ENCODE measurements around the gene TTC17. TPM values are rescaled to one million over a fixed set of nuclear protein-coding genes. Genes with fewer than 3 reads are reported as not detected.
"Not testable (repeated sequence)": the region's sequence is repeated elsewhere in the genome, so short reads cannot be mapped to it uniquely, and the experiment has no call there.

The TTC17 gene
- total and polyA plus RNA-seq, 9 donors, result 50.9 to 85.3 (median 60.7) TPM

- Histone ChIP-seq H3K4me3 (ENCODE audit: low read length) (no peak overlapping the region), H3K27ac (ENCODE audit: low read length) (no peak overlapping the region), H3K9me3 (replicated peaks; ENCODE audit: control insufficient read depth, low read depth, low read length) (no peaks in the 10 kb centered on the region), H3K4me1 (ENCODE audit: control insufficient read depth, insufficient read depth, low read length) (no peaks in the 10 kb centered on the region), H3K36me3 (ENCODE audit: control insufficient read depth, insufficient read depth, low read length) (peaks cover 31% of the 10 kb centered on the region), H3K27me3 (ENCODE audit: control insufficient read depth, insufficient read depth, low read length) (no peaks in the 10 kb centered on the region)
- DNase-seq, result no peak
- 100% methylated on average over 1 of the region's 8 CpGs for WGBS (ENCODE audit: insufficient coverage)
These were observed 44.9 kb downstream of the TTC17 start for GRCh38 chr11:43403357-43404231.

- Histone ChIP-seq H3K4me1 (ENCODE audit: control insufficient read depth, insufficient read depth, low read length) (no peaks in the 10 kb centered on the region), H3K4me3 (ENCODE audit: low read length) (no peak overlapping the region), H3K36me3 (ENCODE audit: control insufficient read depth, insufficient read depth, low read length) (peaks cover 31% of the 10 kb centered on the region), H3K27me3 (ENCODE audit: control insufficient read depth, insufficient read depth, low read length) (no peaks in the 10 kb centered on the region), H3K9me3 (replicated peaks; ENCODE audit: control insufficient read depth, low read depth, low read length) (no peaks in the 10 kb centered on the region), H3K27ac (ENCODE audit: low read length) (no peak overlapping the region)
- WGBS (ENCODE audit: insufficient coverage), result 100% methylated on average over 1 of the region's 3 CpGs
- no peak for DNase-seq
These were observed 45.7 kb downstream of the TTC17 start for GRCh38 chr11:43404406-43404805.

- Histone ChIP-seq H3K4me1 (ENCODE audit: control insufficient read depth, insufficient read depth, low read length) (no peaks in the 10 kb centered on the region), H3K27ac (ENCODE audit: low read length) (no peak overlapping the region), H3K9me3 (replicated peaks; ENCODE audit: control insufficient read depth, low read depth, low read length) (no peaks in the 10 kb centered on the region), H3K4me3 (ENCODE audit: low read length) (no peak overlapping the region), H3K36me3 (ENCODE audit: control insufficient read depth, insufficient read depth, low read length) (peaks cover 32% of the 10 kb centered on the region), H3K27me3 (ENCODE audit: control insufficient read depth, insufficient read depth, low read length) (no peaks in the 10 kb centered on the region)
- WGBS (ENCODE audit: insufficient coverage), result no CpG with 5 or more reads among the region's 3 CpGs
- no peak for DNase-seq
These were observed 46.2 kb downstream of the TTC17 start for GRCh38 chr11:43404836-43405479.

GRCh38 chr11:43408277-43408676 lies 49.6 kb downstream of the TTC17 start:
- no peaks in the 10 kb centered on the region for H3K9me3 ChIP-seq (replicated peaks; ENCODE audit: control insufficient read depth, low read depth, low read length)
- H3K4me3 ChIP-seq (ENCODE audit: low read length), result no peak overlapping the region
- peaks cover 31% of the 10 kb centered on the region for H3K36me3 ChIP-seq (ENCODE audit: control insufficient read depth, insufficient read depth, low read length)
- no peak for DNase-seq
- H3K27me3 ChIP-seq (ENCODE audit: control insufficient read depth, insufficient read depth, low read length), result no peaks in the 10 kb centered on the region
- H3K4me1 ChIP-seq (ENCODE audit: control insufficient read depth, insufficient read depth, low read length), result no peaks in the 10 kb centered on the region
- H3K27ac ChIP-seq (ENCODE audit: low read length), result no peak overlapping the region
- WGBS (ENCODE audit: insufficient coverage), result no CpG with 5 or more reads among the region's 2 CpGs

GRCh38 chr11:43410394-43410793 lies 51.7 kb downstream of the TTC17 start:
- WGBS (ENCODE audit: insufficient coverage), result 94% methylated on average over 3 of the region's 5 CpGs
- no peaks in the 10 kb centered on the region for H3K27me3 ChIP-seq (ENCODE audit: control insufficient read depth, insufficient read depth, low read length)
- H3K36me3 ChIP-seq (ENCODE audit: control insufficient read depth, insufficient read depth, low read length), result peaks cover 26% of the 10 kb centered on the region
- H3K4me3 ChIP-seq (ENCODE audit: low read length), result no peak overlapping the region
- H3K4me1 ChIP-seq (ENCODE audit: control insufficient read depth, insufficient read depth, low read length), result no peaks in the 10 kb centered on the region
- DNase-seq, result no peak
- H3K9me3 ChIP-seq (replicated peaks; ENCODE audit: control insufficient read depth, low read depth, low read length), result no peaks in the 10 kb centered on the region
- H3K27ac ChIP-seq (ENCODE audit: low read length), result no peak overlapping the region

GRCh38 chr11:43418197-43418596 lies 59.5 kb downstream of the TTC17 start:
- Histone ChIP-seq H3K27me3 (ENCODE audit: control insufficient read depth, insufficient read depth, low read length) (no peaks in the 10 kb centered on the region), H3K4me1 (ENCODE audit: control insufficient read depth, insufficient read depth, low read length) (no peaks in the 10 kb centered on the region), H3K9me3 (replicated peaks; ENCODE audit: control insufficient read depth, low read depth, low read length) (no peaks in the 10 kb centered on the region), H3K27ac (ENCODE audit: low read length) (no peak overlapping the region), H3K4me3 (ENCODE audit: low read length) (no peak overlapping the region), H3K36me3 (ENCODE audit: control insufficient read depth, insufficient read depth, low read length) (peaks cover 13% of the 10 kb centered on the region)
- no CpG with 5 or more reads among the region's 2 CpGs for WGBS (ENCODE audit: insufficient coverage)
- DNase-seq, result no peak

GRCh38 chr11:43419460-43419859 lies 60.7 kb downstream of the TTC17 start:
- peak; percentile 45 for DNase-seq

GRCh38 chr11:43427971-43428370 lies 69.3 kb downstream of the TTC17 start:
- Histone ChIP-seq H3K36me3 (ENCODE audit: control insufficient read depth, insufficient read depth, low read length) (peaks cover 3% of the 10 kb centered on the region), H3K4me3 (ENCODE audit: low read length) (no peak overlapping the region), H3K27ac (ENCODE audit: low read length) (no peak overlapping the region), H3K4me1 (ENCODE audit: control insufficient read depth, insufficient read depth, low read length) (no peaks in the 10 kb centered on the region), H3K27me3 (ENCODE audit: control insufficient read depth, insufficient read depth, low read length) (no peaks in the 10 kb centered on the region), H3K9me3 (replicated peaks; ENCODE audit: control insufficient read depth, low read depth, low read length) (no peaks in the 10 kb centered on the region)
- no peak for DNase-seq
- WGBS (ENCODE audit: insufficient coverage), result no CpG with 5 or more reads among the region's 1 CpG

More at GRCh38 chr11:43419460-43419859, 60.7 kb downstream of the TTC17 start:
- H3K4me3 ChIP-seq (ENCODE audit: low read length), result no peak overlapping the region
- H3K27me3 ChIP-seq (ENCODE audit: control insufficient read depth, insufficient read depth, low read length), result no peaks in the 10 kb centered on the region
- H3K9me3 ChIP-seq (replicated peaks; ENCODE audit: control insufficient read depth, low read depth, low read length), result no peaks in the 10 kb centered on the region
- H3K36me3 ChIP-seq (ENCODE audit: control insufficient read depth, insufficient read depth, low read length), result peaks cover 12% of the 10 kb centered on the region
- H3K4me1 ChIP-seq (ENCODE audit: control insufficient read depth, insufficient read depth, low read length), result no peaks in the 10 kb centered on the region
- no peak overlapping the region for H3K27ac ChIP-seq (ENCODE audit: low read length)

- H3K27me3 ChIP-seq (ENCODE audit: control insufficient read depth, insufficient read depth, low read length); H3K36me3 ChIP-seq (ENCODE audit: control insufficient read depth, insufficient read depth, low read length); H3K4me1 ChIP-seq (ENCODE audit: control insufficient read depth, insufficient read depth, low read length); H3K9me3 ChIP-seq (replicated peaks; ENCODE audit: control insufficient read depth, low read depth, low read length); DNase-seq; H3K27ac ChIP-seq (ENCODE audit: low read length); H3K4me3 ChIP-seq (ENCODE audit: low read length): not testable (repeated sequence)
- no CpG with 5 or more reads among the region's 1 CpG for WGBS (ENCODE audit: insufficient coverage)
These were observed 72.2 kb downstream of the TTC17 start for GRCh38 chr11:43430916-43431315.

- no CpG with 5 or more reads among the region's 1 CpG for WGBS (ENCODE audit: insufficient coverage)
- Histone ChIP-seq H3K27me3 (ENCODE audit: control insufficient read depth, insufficient read depth, low read length) (no peaks in the 10 kb centered on the region), H3K36me3 (ENCODE audit: control insufficient read depth, insufficient read depth, low read length) (peaks cover 15% of the 10 kb centered on the region), H3K4me3 (ENCODE audit: low read length) (no peak overlapping the region), H3K9me3 (replicated peaks; ENCODE audit: control insufficient read depth, low read depth, low read length) (no peaks in the 10 kb centered on the region), H3K4me1 (ENCODE audit: control insufficient read depth, insufficient read depth, low read length) (no peaks in the 10 kb centered on the region), H3K27ac (ENCODE audit: low read length) (no peak overlapping the region)
- DNase-seq, result no peak
These were observed 76.2 kb downstream of the TTC17 start for GRCh38 chr11:43434893-43435292.

Data from muscle of leg (tissue), 11 donors.